HG03457 (cell line): Measurements from ENCODE around the gene PRPF40A.

Source experiments
- ATAC-seq: cut with Tn5 transposase; IDR thresholded peaks from one replicate; pipeline ENCODE4 v1.9.1; 2021; ENCODE audit warnings: moderate number of reproducible peaks; ENCODE audit not compliant: unreplicated experiment

Gene PRPF40A

DNA sequence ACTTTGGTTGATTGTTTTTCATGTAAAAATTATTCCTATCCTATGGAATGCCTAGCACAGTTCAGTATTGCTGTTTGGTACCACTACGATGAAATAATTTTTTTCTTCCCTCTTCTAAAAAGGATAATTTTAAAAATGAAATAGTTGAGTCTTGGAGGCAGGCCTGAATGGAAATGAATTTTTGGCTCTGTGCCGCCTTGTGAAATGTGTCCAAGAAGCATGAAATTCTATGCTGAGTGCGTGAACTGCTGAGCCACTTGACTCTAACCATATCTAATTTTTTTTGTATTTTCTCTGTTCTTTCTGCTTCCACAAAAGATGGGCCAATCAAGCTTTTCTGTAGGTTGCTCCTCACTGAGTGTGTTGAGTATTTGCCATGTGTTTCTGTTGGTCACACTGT, 95.0 kb downstream of the PRPF40A start:
- no peak for ATAC-seq

DNA sequence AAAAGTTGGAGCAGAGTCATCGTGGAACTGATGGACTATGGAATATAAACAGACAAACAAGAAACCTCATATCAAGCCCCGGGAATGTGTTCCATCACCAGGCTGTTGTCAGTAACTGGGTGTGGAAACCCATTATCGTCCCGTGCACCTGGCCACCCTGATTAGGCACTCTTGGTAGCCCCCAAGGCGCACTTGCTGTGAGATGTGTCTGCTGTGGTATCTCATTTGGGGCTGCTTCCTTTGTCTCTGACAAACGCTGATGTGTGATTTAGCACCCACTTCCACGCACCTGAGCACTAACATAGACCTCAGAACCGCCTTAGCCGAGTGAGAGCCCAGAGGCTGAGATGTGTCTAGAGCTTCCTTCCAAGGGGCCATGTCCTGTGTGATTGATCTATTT, 96.3 kb downstream of the PRPF40A start:
- no peak for ATAC-seq

GRCh38 chr2:152620208-152620607, 97.1 kb downstream of the PRPF40A start:
- no peak for ATAC-seq

GRCh38 chr2:152618193-152618564, 99.1 kb downstream of the PRPF40A start:
- no peak for ATAC-seq

DNA sequence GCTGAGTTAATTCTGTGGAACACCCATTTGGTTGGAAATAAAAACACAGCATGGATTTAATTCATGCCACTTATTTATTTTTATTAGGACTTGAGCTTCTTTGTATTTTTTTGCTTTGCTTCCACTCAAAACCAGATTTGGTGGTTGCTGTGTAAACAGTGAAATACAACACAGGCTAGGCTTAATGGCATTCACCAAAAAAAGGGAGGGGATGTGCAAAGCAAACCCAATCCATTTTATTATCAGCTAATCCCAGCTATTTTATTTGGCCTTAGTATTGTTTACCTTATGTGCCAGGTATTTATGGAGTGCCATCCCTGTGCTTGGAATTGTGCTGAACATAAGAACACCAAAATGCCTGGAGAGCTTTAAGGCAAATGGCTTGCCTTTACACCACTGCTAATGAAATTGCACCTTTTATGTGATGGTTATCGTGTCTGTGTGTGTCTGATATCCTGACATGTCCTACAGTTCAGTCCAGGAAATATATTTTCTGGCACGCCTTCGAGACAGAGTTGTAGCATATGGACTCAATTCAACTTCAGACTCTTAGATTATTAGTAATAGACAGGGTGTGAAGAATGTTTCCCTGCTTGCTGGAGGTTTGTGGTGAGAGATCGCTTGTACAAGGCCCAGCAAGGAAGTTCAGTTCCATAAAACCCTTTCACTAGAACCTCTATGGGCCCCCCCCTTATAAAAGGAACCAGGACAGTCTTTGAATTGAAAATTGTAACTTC, 99.6 kb downstream of the PRPF40A start:
- no peak for ATAC-seq

- no peak for ATAC-seq
Observed at GRCh38 chr2:152615177-152615576, 102.1 kb downstream of the PRPF40A start.

DNA sequence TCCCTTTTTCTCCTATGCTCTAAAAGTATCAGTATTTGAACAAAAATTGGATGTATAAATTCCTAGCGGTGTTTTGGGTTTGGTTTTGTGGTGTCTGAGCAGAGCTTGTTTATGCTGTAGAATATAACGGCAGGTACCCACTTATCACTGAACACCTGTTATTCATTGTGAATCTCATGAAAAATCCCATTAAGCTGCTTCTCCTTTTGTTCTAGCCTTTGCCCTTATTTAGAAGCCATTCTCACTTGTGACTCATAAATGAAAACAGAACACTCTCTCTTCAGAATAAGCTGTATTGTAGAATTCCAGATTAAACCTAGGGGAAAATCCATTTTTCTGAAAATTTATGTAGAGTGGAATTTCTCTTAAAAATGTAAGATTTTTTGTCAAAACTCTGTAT, 104.0 kb downstream of the PRPF40A start:
- no peak for ATAC-seq

DNA sequence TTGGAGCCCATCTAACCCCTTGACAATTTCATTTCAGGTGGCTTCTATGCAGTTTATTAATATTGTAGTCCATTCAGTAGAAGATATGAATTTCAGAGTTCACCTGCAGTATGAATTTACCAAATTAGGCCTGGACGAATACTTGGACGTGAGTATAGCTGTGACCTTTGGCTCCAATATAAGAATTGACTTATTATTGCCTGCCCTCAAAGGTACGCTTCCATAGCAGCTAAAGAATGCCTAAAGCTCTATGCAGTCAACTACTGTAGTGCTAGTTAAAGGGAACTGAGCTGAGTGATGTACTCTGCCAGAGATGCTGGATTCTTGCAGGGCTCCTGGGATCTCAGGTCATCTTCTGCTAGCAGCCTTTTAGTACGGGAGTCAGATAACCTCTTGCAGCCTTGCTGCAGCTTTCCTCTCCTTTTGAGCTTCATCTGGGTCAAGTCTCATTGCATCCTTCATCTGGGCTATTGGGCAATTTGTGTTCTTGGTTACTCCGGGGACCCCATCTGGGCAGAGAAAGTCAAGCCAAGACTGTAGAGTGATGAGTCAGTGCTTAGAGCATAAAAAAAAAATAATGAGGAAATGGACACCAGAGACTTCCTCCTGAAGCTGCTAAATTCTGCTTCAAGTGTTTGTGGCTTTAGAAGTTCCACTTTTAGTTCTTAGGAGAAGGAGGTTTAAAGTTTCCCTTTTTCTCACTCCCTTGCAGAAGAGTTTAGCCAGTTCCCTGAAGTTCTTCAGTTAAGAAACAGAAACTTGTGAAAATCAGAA, 105.6 kb downstream of the PRPF40A start:
- peak; percentile 85 for ATAC-seq

- ATAC-seq: no peak
Observed at GRCh38 chr2:152609699-152610098, 107.6 kb downstream of the PRPF40A start.

- no peak for ATAC-seq
Observed at GRCh38 chr2:152609154-152609553, 108.1 kb downstream of the PRPF40A start.

DNA sequence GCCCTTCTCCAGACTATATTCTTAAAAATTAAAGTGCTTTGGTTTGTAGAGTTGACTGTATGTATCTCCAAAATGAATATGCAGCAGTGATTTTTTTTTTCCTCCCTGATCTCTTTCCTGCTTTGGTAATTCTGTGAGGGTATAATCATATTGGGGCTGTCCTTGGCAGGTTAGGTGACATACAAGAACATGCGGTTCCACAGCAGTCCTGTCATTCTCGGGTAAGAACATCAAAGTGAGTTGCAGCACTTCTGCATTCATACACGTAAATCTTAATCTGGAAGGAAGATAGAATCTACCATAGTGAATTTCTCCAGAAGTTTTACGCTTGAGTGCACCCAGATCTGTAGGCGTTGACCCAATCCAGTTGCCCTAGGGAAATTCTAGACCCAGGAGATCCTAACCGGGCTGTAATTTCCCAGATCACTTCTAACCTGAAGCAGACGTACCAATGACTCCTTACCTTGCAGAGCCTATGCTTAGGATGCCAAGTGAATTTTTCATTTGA, 109.4 kb downstream of the PRPF40A start:
- no peak for ATAC-seq

DNA sequence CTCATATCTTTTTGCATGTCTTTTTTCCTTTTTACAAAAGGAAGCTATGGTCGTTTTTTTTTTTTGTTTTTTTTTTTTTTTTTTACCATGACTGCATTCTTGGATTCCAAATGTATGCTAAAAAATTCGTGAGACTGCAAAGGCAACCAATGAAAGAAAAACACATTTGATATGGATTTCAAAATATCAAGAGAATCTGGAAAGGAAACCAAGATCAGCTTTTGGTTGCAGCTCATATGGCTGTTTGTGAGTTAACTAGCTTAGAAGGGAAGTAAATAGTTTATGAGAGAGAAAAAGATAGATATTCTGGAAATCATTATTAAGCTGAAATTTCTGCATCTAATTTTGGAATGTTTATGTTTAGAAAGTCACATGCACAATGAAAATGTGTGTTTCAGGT, 110.3 kb downstream of the PRPF40A start:
- no peak for ATAC-seq

DNA sequence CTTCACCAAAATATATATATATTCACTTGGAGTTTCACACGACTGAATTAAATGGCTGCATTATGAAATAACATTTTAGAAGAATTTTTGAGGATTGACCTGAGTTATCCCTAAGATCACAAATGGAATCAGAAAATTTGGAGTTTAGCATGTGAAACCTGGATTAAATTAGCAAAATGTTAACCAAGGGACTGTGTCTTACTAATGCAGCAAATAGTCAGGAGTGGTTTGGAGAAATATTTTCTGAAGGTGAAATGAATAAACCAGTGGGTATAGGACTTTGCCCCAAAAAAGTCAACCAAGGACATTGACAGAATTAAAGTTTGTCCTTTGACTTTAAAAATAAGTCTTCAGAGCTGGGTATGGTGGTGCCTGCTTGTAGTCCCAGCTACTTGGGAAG, 111.2 kb downstream of the PRPF40A start:
- no peak for ATAC-seq

GRCh38 chr2:152603166-152603565, 114.1 kb downstream of the PRPF40A start:
- ATAC-seq: no peak

- ATAC-seq: no peak
Observed at GRCh38 chr2:152602750-152603149, 114.5 kb downstream of the PRPF40A start.
